HG03103 (cell line): Measurements from ENCODE around the gene E2F3.
"Not testable (repeated sequence)": the region's sequence is repeated elsewhere in the genome, so short reads cannot be mapped to it uniquely, and the experiment has no call there.

Experiments used
- ATAC-seq: cut with Tn5 transposase; IDR thresholded peaks from one replicate; pipeline ENCODE4 v1.9.1; 2021; ENCODE audit warnings: low read depth; ENCODE audit not compliant: unreplicated experiment

E2F3 gene

DNA sequence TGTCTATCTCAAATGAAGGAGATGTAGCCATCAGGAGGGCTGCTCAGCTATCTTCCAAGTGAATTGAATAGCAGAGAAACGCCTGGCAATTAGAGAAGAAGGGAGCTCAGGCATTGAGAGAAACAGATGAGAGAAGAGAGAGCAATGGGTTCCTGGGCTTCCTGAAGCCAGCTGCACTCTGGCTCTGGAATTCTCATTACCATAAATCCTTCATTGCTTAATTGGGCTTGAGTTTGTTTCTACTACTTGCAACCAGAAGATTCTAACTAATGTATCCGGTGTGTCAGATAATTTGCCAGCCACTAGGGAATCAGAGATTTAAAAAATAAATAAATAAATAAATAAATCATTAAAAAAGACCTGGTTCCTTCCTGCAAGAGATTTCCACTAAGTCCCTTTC, 107.5 kb downstream of the E2F3 start:
- no peak for ATAC-seq

DNA sequence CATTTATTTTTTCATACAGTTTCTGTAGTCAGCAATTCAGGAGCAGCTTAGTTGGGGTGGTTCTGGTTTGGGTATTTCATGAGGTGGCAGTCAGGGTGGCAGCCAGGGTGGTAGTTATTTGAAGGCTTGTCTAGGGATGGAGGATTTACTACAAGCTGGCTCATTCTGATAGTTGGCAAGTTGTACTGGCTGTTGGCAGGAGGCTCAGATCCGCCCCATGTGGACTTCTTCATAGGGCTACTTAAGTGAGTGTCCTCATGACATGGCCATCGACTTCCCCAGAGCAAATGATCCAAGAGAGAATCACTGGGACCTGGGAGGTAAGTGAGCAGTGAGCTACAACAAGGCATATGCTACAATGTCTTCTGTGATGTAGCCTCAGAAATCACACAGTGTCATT, 110.2 kb downstream of the E2F3 start:
- ATAC-seq, result no peak

DNA sequence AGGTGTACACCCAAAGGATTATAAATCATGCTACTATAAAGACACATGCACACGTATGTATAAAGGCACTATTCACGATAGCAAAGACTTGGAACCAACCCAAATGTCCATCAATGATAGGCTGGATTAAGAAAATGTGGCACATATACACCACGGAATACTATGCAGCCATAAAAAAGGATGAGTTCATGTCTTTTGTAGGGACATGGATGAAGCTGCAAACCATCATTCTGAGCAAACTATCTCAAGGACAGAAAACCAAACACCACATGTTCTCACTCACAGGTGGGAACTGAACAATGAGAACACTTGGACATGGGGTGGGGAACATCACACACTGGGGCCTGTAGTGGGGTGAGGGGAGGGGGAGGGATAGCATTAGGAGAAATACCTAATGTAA, 123.5 kb downstream of the E2F3 start:
- not testable (repeated sequence) for ATAC-seq

DNA sequence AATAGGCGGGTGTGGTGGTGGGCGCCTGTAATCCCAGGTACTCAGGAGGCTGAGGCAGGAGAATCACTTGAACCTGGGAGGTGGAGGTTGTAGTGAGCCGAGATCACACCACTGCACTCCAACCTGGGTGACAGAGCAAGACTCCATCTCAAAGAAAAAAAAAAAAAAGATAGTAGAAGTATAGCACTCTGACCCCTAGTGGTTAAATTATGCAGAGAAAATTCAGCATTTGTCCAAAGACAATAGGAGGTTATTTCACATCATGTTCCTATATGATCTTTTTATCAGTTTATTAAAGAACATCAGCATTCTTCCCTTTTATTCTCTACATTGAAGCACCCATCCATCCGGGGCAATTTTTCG, 127.4 kb downstream of the E2F3 start:
- ATAC-seq, result not testable (repeated sequence)

DNA sequence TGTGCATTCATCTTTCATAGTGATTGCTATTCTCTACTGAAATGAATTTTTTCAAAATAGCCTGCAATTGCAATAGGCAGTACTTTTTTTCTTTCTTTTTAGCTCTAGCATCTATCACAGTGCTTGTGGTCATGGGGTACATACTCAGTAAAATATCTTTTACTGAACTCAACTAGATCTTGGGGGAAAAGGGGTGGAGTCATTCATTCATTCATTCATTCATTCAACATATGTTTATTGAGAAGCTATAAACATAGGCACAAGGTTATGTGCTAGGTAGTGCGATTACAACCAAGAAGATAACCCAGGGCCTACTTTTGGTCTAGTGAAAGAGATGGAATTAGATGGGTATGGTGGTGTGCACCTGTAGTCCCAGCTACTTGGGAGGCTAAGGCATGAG, 131.2 kb downstream of the E2F3 start:
- no peak for ATAC-seq

DNA sequence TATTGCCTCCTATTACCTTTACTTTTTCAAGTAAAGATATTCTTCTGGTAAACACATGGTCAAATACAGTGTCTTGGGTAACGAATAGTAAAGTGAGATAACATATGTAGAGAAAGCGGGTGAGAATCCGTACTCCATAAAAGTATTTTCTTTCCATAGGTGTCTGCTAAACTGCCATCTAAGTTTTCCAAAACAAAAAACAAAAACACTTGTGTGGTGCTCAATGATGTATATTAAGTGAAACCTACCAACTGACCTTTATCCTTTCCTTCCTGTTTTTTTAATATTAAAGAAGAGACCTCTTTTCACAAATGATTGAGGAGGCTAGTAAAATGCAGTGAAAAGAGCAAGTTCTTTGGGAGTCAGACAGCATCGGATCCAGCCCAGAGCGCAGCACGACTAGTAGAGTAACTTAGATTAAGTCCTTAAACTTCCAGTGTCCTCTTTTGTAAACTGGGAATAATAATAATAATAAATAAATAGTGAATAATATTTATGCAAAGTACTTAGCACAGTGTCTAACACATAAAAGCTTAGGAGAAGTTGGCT, 132.1 kb downstream of the E2F3 start:
- ATAC-seq, result no peak

DNA sequence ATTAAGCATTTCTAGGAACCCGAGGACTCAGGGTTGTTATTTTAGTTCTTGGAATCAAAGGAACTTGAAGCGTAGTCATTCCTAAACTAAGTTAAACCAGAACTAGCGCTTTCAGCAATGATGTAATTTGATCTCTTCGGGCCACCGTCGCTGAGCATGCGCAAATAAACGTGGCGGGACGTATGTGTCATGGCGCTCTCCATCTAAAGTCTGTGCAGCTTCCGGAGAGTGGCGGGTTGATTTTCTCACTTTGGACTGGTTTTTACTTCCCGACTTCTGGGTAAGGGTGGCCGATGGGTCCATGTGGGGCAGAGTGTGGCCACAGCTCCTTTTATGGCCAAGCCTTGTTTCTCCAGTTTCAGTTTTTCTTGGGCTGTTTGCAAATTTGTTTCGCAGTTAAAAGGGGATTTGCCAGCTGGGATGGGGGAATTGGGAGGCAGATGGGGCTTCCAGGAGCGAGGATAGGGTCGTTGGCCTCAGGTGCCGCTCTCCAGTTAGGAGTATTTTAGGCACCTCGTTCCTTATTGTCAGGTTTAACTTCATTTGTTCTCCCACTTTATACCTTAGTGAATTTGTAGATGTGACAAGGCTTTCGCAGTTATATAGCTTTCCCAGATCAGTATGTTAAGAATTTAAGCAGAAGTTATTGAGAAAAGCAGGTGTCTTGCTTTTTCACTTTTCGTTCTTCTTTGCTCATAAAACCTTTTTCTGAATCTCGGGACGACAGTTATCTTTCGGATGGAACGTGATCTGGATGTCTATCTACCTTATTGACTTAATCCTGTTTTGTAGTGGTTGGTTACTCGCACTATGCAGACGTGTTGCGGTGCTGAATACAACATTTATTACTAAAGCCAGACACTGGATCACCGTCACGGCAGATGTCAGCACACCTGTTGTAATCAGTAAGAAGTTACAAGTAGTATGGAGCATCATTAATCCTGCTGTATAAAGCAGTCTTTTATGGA, 132.9 kb downstream of the E2F3 start, which contains the start of gene CDKAL1:
TSS of gene CDKAL1 (plus strand) at position 163 of the 968 bp plus-strand sequence. CDS start 11,894 bp downstream, outside the sequence.
- peak; percentile 78 for ATAC-seq

DNA sequence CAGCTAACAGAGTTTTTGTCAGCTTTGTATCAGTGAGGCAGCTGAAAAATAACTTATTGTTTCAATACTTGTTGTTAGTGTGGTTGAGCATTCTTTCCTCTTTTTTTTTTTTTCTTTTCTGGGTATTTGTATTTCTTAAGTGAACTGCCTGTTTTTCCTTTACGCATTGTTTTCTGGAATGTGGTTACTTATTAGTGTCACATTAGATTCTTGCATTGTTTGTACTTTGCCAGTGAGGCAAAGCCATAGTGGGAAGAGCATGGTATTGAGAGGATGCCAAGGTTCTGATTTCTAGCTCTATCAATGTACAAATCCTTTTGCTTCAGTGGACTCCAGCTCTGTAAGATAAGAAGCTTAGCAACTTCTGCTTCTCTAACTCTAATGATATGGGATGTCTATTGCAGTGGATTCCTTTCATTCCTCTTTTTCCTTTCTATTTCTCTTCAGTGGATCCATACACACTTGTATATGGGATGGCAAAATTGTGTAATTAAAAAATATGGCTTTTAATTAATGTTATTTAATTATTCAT, 136.5 kb downstream of the E2F3 start:
- no peak for ATAC-seq

DNA sequence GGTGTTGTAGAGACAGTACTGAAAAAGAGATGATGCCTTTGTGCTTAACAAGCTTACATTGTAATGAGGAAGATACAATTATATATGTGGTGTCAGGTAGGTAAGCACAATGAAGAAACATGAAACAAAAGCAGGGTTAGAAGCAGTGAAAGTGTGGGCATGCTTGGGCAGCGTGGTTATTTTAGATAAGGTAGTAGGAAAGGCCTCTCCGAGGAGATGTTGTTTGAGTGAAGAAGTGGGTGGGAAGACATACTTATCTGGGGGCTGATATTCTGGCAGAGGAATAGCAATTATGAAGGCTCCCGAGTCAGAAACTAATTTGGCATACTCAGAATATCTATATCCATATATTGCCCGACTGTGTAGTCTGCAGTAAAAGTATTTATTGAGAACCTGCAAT, 137.2 kb downstream of the E2F3 start:
- no peak for ATAC-seq

DNA sequence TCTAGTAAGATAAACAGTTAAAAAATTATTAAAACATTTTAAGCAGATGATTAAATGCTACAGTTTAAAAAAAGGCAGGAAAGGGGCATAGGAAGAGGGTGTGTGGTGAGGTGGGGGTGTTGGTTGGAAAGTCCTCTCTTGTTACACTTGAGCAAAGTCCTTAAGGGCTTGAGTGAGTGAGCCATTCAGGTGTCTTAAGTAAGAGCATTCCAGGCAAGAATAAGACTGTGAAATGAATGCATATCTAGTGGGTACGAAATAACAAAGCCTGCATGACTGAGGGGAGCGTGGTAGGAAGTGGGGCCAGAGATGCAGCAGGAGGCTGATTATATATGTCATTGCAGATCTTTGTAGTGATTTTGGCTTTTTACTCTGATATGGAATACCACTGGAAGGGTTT, 137.7 kb downstream of the E2F3 start:
- no peak for ATAC-seq

DNA sequence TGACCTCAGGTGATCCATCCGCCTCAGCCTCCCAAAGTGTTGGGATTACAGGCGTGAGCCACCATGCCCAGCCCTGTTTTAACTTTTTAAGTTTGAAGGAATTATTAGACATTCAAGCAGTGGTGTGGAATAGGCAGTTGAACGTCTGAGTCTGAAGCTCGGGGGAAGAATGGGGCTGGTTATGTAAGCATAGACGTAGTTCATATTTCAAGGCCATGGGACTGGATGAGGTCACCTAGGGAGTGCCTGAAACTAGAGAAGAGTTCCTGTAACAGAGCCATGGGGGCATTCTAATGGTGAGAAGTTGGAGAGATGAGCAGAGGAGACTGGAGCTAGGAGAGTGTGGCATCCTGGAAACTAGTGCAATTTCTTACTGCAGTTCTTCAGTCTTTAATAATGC, 139.0 kb downstream of the E2F3 start:
- no peak for ATAC-seq

DNA sequence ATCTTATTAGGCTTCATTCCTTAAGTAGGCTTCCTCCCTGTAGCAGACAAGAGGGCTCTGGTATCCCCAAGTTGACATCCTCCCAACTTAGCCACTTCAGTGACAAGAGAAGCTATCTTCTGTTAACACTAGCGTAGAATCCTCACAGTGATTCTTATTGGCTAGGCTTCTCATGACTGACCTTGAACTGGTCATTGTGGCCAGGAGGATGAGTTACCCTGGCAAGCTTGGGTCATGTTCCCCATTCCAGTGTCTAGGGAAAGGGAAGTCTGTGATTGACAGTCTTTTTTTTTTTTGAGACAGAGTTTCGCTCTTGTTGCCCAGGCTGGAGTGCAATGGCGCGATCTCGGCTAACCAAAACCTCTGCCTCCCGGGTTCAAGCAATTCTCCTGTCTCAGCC, 139.7 kb downstream of the E2F3 start:
- no peak for ATAC-seq

DNA sequence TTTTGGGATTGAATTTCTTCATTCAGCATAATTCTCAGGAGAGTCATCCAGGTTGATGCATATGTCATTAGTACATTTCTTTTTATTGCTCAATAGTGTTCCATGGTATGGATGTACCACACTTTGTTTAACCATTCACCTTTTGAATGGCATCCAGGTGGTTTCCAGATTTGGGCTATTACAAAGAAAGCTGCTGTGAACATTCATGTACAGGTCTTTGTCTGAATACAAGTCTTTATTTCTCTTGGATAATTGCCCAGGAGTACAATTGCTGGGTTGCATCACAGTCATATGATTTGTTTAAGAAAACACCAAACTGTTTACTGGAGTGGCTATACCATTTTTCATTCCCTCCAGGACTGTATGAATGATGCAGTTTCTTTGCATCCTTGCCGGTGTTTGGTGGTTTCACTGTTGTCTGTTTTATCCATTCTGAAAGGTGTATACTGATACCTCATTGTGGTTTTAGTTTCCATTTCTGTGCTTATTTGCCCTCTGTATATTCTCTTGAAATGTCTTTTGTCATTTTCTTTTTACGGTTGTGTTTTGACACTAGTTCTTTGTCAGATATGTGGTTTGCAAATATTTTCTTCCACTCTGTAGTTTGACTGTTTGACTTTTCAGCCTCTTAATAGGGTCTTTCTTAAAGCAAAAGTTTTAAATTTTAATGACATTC, 141.4 kb downstream of the E2F3 start:
- ATAC-seq, result peak; percentile 98
